ENCODE measurements around the gene TGFBR1. TPM values are rescaled to one million over a fixed set of nuclear protein-coding genes. Genes with fewer than 3 reads are reported as not detected.

TGFBR1 gene
- total and polyA plus RNA-seq, 3 donors from 2014 or later, result 20.9 to 30.8 (median 28.7) TPM

DNA sequence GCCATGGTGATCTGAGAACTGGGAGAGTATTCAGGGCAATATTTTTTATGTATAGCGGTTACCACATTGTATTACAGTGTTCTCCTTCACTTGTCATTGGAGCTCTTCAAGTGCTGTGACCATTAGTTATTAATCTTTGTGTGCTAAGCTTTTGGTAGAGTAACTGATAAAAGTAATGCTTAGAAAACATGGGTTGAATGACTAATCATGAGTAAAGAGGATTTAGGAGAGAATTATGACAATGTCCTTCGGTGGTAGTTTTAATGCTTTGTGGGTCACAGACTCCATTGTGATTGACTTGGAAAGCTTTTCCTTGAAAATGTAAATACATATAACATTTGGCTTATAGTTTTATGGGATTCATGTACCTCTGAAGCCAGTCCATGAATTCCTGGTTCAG is 21.4 kb downstream of the TGFBR1 start:
- no peaks in the 10 kb centered on the region for H3K27me3 ChIP-seq
- intact Hi-C loops (cut with DNase I; ENCODE audit: low total_unique reads), result no loop called here
- no peak overlapping the region for H3K27ac ChIP-seq
- WGBS, 2 donors, result 90 to 95% methylated on average over 2 of the region's 2 CpGs
- no peaks in the 10 kb centered on the region for H3K4me1 ChIP-seq
- no peak for DNase-seq
- H3K9me3 ChIP-seq, result no peaks in the 10 kb centered on the region
- no peaks in the 10 kb centered on the region for H3K36me3 ChIP-seq (ENCODE audit: low read depth, missing control alignments)
- no peak overlapping the region for H3K4me3 ChIP-seq
- TF ChIP-seq, protein P1, sequence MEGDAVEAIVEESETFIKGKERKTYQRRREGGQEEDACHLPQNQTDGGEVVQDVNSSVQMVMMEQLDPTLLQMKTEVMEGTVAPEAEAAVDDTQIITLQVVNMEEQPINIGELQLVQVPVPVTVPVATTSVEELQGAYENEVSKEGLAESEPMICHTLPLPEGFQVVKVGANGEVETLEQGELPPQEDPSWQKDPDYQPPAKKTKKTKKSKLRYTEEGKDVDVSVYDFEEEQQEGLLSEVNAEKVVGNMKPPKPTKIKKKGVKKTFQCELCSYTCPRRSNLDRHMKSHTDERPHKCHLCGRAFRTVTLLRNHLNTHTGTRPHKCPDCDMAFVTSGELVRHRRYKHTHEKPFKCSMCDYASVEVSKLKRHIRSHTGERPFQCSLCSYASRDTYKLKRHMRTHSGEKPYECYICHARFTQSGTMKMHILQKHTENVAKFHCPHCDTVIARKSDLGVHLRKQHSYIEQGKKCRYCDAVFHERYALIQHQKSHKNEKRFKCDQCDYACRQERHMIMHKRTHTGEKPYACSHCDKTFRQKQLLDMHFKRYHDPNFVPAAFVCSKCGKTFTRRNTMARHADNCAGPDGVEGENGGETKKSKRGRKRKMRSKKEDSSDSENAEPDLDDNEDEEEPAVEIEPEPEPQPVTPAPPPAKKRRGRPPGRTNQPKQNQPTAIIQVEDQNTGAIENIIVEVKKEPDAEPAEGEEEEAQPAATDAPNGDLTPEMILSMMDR (IDR thresholded peaks at IDR 0.05), result no peak
- TF ChIP-seq POLR2A (IDR thresholded peaks at IDR 0.05), result no peak

DNA sequence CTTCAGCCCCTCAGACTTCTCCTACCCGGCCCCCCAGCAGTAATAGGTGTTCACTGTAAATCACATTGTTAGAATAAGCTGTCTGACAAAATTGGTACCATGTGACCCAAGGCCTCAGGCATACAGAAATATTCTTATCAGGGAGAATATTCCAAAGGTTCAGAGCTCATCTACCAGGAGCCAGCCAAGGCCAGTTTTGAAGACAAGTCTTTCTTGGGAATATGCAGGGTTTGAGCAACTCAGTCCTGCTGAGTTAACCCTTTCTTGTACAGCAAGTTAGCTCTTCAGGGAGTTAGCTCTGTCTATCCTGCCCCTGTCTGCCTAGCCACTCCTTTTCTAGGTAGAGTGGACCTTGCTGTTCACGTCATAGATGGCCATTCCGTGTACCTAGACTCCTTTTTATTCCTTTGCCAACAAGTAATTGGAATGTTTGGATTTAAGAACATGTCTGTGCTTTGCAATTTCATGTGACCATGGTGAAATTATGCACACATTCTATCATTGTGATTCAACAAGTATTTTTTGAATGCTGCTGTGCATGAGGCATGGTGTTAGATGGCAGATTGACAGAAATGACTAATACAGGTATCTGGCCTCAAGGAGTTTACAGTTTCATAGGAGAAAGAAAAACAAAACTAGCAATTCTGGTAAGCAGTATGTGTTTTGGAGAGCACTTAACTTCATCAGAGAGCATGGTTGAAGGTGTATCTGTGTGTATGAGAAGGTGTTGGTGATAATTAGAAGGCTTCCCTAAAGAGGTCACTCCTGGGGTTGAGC is 22.6 kb downstream of the TGFBR1 start:
- DNase-seq, result no peak
- Histone ChIP-seq H3K27me3 (no peaks in the 10 kb centered on the region), H3K27ac (no peak overlapping the region), H3K36me3 (ENCODE audit: low read depth, missing control alignments) (no peaks in the 10 kb centered on the region), H3K9me3 (no peaks in the 10 kb centered on the region), H3K4me3 (no peak overlapping the region), H3K4me1 (no peaks in the 10 kb centered on the region)
- WGBS, 2 donors, result 82 to 91% methylated on average over 2 to 3 of the region's 3 CpGs
- TF ChIP-seq, protein P1 (IDR thresholded peaks at IDR 0.05), result no peak
- TF ChIP-seq POLR2A (IDR thresholded peaks at IDR 0.05), result no peak
- intact Hi-C loops (cut with DNase I; ENCODE audit: low total_unique reads), result no loop called here

DNA sequence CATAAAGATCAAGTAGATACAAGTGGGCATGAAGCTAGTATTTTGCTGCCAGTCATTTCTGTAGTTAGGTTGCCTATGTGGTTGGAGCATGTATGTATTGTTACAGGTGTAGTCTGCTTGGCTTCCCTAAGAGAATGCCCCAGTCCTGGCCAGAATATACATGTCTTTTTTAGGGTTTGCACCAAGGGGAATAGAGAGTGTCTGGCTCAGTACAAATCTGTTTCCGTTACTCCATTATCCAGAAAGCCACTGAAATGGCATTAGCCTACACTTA is 23.2 kb downstream of the TGFBR1 start:
- WGBS, 2 donors, result 94% methylated on average over 1 of the region's 1 CpG
- DNase-seq, result no peak
- Histone ChIP-seq H3K4me1 (no peaks in the 10 kb centered on the region), H3K27me3 (no peaks in the 10 kb centered on the region), H3K36me3 (ENCODE audit: low read depth, missing control alignments) (no peaks in the 10 kb centered on the region), H3K4me3 (no peak overlapping the region), H3K27ac (no peak overlapping the region), H3K9me3 (no peaks in the 10 kb centered on the region)
- no peak for TF ChIP-seq POLR2A (IDR thresholded peaks at IDR 0.05)
- TF ChIP-seq, protein P1 (IDR thresholded peaks at IDR 0.05), result no peak
- intact Hi-C loops (cut with DNase I; ENCODE audit: low total_unique reads), result no loop called here

DNA sequence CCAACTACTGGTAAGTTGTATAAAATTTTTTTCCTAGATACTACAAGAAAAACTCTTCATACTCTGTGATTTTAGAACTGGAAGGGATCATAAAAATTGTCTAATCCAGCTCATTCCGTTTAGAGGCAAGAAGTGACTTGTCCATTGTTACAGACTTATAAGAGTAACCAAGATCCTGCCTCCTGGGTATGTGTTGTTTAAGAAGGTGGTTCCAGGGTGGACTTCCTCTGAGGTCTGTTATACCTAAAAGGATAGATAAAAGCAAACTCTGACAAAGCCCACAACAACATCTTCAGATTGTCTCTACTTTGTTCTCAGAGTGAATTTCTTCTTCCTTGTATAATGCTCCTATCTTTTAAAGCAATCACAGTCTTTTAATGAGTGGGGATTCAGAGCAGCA is 24.2 kb downstream of the TGFBR1 start:
- TF ChIP-seq POLR2A (IDR thresholded peaks at IDR 0.05), result no peak
- TF ChIP-seq, protein P1 (IDR thresholded peaks at IDR 0.05), result no peak
- H3K4me1 ChIP-seq, result no peaks in the 10 kb centered on the region
- 77 to 86% methylated on average over 1 of the region's 1 CpG for WGBS, 2 donors
- H3K9me3 ChIP-seq, result no peaks in the 10 kb centered on the region
- no peaks in the 10 kb centered on the region for H3K36me3 ChIP-seq (ENCODE audit: low read depth, missing control alignments)
- intact Hi-C loops (cut with DNase I; ENCODE audit: low total_unique reads), result no loop called here
- no peak for DNase-seq
- no peaks in the 10 kb centered on the region for H3K27me3 ChIP-seq
- H3K4me3 ChIP-seq, result no peak overlapping the region
- no peak overlapping the region for H3K27ac ChIP-seq

DNA sequence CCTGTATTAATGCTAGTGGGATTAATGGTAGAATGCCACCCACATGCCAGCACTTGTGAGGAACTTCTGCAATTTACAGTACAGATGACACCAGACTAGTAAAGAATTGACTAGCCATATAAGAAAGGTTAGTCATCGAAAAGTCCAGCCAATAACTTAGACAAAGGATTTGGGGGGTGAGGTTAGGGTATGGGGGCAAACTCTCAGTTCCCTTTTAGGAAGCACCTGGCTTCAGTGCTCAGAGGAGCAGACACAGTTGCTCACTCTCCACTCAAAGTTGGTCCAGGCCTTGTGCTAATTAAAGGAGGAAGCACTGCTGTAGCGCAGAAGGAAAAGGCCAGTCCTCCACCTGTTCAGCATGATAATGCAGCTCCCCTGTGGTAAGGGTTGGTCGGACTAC is 25.2 kb downstream of the TGFBR1 start:
- no peaks in the 10 kb centered on the region for H3K27me3 ChIP-seq
- TF ChIP-seq POLR2A (IDR thresholded peaks at IDR 0.05), result no peak
- TF ChIP-seq, protein P1 (IDR thresholded peaks at IDR 0.05), result no peak
- DNase-seq, result no peak
- intact Hi-C loops (cut with DNase I; ENCODE audit: low total_unique reads), result loop anchor here (10.0 kb wide), 1 partner anchor 265 kb away; no protein-coding TSS in a partner anchor
- no peaks in the 10 kb centered on the region for H3K36me3 ChIP-seq (ENCODE audit: low read depth, missing control alignments)
- no peak overlapping the region for H3K4me3 ChIP-seq
- H3K27ac ChIP-seq, result no peak overlapping the region
- WGBS, 2 donors, result 87 to 95% methylated on average over 3 of the region's 3 CpGs
- no peaks in the 10 kb centered on the region for H3K4me1 ChIP-seq
- H3K9me3 ChIP-seq, result no peaks in the 10 kb centered on the region
